Hippocampal formation (tissue), 2 donors: ENCODE data around the gene TAOK3.
A peak's percentile ranks its signal among the peaks of the same experiment; 100 is the strongest.
"Not testable (repeated sequence)": the region's sequence is repeated elsewhere in the genome, so short reads cannot be mapped to it uniquely, and the experiment has no call there.

Source experiments
- DNase-seq, 2 donors: peaks; one replicate each; lab custom pipeline; 2025; lab: John Stamatoyannopoulos, UW

Gene TAOK3

DNA sequence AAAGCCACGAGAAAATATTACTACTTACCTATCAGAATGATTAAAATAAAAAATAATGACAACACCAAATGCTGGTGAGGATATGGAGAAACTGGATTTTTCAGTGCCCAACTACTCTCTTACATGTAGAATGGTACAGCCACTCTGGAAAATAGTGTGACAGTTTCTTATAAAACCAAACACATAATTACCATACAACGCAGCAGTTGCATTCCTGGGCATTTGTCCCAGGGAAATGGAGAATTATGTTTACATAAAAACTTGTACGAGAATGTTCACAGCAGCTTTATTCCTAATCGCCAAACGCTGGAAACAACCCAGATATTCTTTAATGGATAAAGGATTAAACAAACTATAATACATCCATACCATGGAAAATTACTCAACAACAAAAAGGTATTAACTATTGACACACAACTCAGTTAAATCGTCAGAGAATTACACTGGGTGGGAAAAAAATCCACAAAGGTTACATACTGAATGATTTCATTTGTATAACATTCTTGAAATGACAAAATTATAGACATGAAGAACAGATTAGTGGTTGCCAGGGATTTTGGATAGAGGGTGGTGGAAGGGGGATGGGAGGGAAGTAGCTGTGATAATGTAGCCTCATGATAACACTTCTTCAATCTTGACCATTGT lies 35.4 kb downstream of the TAOK3 start:
- DNase-seq, result no peak

- no peak for DNase-seq
These were observed 36.6 kb downstream of the TAOK3 start for GRCh38 chr12:118336123-118336522.

DNA sequence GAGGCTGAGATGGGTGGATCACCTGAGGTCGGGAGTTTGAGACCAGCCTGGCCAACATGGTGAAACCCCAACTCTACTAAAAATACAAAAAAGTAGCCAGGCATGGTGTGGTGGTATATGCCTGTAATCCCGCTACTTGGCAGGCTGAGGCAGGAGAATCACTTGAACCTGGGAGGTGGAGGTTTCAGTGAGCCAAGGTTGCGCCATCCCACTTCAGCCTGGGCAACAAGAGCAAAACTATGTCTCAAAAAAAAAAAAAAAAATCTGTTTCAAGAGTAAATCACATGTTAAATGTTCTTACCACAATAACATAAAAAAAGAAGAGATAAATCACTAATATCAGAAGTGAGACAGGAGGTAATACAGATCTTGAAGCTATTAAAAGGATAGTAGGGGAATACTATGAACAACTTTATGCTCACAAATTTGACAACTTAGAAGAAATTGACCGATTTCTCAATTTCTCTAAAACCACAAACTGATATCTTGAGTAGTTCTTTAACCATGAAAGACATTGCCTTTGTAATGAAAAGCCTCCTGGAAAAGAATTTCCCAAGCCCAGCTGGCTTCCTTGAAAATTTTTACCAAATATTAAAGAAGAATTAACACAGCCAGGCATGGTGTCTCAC lies 37.7 kb downstream of the TAOK3 start:
- no peak for DNase-seq

DNA sequence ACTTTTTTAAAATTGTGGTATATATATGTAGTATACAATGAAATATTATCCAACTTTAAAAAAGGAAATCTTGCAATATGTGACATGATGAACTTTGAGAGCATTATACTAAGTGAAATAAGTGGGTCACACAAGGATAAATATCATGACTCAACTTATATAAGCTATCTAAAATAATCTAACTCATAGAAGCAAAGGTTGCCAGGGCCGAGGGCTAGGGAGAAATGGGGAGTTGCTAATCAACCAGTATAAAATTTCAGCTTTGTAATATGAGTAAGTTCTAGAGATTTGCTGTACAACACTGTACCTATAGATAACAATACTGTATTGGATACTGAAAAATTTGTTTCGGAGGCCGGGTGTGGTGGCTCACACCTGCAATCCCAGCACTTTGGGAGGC lies 38.5 kb downstream of the TAOK3 start:
- no peak for DNase-seq

GRCh38 chr12:118332511-118332910 lies 40.2 kb downstream of the TAOK3 start:
- DNase-seq, result no peak

DNA sequence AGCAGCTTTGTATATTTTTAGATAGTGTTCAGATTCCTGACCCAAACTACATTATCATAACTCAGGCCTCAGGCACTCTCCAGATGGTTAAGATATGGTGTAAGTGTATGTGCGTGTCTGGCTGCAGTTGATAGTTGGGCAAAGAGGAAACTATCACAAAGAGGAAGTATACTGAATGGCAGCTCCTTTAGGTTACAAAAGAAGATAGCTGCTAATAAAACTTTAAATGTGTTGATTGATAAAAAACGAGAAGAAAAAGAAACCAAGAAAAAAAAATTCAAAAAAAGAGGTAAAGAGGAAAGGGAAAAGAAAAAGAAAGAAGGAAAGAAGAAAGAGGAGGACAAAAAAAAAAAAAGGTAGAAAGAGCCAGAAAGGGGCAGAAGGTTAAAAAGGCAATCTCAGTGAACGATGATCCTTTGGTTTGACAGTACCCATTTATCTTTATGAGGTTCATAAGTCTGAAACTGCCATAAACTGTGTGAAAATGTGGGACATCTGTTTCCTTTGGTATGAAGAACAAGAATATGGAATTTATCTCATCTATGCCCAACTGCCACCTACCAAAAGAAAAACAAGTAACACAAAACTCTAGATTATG lies 42.2 kb downstream of the TAOK3 start:
- DNase-seq, result no peak

GRCh38 chr12:118328486-118329330 lies 44.0 kb downstream of the TAOK3 start:
- no peak for DNase-seq

GRCh38 chr12:118327391-118327790 lies 45.3 kb downstream of the TAOK3 start:
- DNase-seq, result no peak

GRCh38 chr12:118326991-118327390 lies 45.7 kb downstream of the TAOK3 start:
- DNase-seq, result no peak

GRCh38 chr12:118325081-118325480 lies 47.6 kb downstream of the TAOK3 start:
- DNase-seq, result no peak

DNA sequence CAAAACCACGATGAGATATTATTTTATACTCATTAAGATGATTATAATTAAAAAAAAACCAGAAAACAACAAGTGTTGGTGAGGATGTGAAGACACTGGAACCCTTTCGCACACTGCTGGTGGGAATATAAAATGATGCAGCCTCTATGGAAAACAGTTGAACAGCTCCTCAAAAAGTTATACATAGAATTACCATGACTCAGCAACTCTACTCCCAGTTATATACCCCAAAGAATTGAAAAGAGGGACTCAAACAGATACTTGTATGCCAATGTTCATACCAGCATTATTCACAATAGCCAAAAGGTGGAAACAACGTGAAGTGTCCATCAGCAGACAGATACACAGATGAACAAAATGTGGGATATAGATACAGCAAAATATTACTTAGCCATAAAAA lies 53.1 kb downstream of the TAOK3 start:
- DNase-seq, result no peak

GRCh38 chr12:118318744-118319143 lies 54.0 kb downstream of the TAOK3 start:
- DNase-seq, result no peak

- no peak for DNase-seq
These were observed 55.0 kb downstream of the TAOK3 start for GRCh38 chr12:118317729-118318128.

DNA sequence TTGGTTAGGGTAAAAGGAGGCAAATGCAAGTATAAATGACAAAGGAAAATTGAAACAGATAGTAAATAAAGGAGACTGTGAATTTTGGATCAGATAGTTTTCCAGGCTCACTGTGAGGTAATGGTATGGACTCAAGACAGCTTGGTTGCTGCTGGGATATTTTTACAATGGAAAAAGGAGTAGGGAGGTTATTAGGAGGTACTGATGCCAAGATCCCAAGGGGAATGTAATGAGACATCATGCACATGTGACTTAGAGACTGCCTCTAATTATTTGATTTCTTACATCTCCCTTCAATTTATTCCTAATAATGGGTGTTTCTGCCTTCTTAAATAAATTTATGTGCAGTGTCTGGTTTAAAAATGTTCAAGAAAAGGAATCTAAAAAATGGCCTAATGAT lies 56.9 kb downstream of the TAOK3 start:
- DNase-seq, result no peak

DNA sequence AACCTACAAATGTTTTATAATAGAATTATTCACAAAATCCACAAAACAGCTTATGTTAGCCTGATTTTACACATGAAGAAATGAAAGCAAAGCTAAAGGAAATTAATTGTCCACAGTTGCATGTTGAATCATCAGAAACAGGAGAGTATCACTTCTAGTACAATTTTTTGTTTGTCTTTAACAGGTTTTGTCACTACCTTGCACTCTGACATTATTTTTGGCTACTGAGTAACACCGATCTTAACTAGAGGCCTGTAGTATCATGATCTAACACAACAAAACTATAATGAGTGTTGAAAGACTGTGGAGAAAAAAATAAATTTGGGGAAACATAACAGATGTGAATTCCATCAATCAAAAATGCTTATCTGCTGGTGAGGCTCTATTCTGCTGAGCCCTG lies 60.1 kb downstream of the TAOK3 start:
- no peak for DNase-seq

DNA sequence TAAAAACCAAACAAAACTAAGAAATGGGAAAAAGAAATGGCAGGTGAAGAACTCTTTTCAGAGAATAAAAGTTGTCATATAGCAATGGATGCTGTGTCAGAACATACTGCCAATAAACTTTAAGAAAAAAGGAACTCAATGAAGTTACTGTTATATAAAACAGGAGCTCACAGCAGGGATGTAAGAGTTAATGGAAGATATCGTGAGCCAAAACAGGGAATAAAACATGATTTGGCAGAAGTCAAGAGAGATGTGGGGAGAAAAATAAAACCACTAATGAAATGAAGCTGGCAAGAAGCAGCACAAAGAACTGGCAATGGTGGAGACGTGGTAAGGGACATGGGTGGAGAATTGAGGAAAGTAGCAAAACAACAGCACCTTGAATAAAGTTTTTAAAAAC lies 61.0 kb downstream of the TAOK3 start:
- DNase-seq, result peak in 1 of 2 donors; percentile 21

DNA sequence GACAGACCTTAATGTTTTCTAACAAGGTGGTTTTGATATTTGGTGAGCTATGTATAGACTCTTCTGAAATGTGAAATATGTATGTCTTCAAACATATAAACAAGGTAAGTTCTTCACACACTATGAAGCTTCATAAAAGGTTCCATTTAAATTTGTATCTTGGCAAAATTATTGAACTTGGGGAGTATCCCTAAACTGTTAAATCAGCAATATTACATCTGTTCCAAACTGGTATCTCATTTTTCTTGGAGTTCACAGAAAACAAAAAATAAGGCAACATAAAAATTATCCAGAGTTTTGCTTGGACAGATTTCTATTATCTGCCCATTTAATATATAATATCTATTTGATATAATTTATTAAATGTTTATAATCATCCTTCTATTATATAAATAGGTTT lies 62.4 kb downstream of the TAOK3 start:
- no peak for DNase-seq

- not testable (repeated sequence) for DNase-seq
These were observed 64.7 kb downstream of the TAOK3 start for GRCh38 chr12:118308006-118308405.

GRCh38 chr12:118307069-118307954 lies 65.4 kb downstream of the TAOK3 start:
- DNase-seq, result no peak

- DNase-seq, result no peak
These were observed 68.6 kb downstream of the TAOK3 start for GRCh38 chr12:118304093-118304492.

DNA sequence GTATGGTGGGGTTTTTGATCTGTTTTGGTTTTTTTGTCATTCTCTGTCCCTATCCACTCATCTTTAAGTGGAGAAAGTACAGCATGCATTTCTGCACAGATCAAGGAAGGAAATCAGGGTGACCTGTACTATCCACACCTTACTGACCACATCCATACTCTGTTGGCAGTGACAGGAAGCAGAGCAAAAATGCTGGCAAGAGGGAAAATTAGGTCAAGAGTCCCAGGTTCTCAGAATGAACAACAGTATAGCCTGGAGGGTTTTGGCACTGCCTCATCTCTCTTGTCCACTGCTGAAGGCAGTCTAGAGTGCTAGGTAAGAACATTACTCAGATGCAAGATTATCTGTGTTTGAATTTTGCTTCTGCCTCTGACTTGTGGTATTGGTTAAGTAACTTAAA lies 70.7 kb downstream of the TAOK3 start:
- no peak for DNase-seq
